T-cell (primary cell): ENCODE data around the gene DLG5. TPM values are rescaled to one million over a fixed set of nuclear protein-coding genes. Genes with fewer than 3 reads are reported as not detected.

Experiments used
- ATAC-seq, 4 experiments: fragments of 200-7000 bp in 3 of 4; fragments of 150-1000 bp in 1 of 4; cut with Tn5 transposase; replicated peaks in 1 of 4; 1 replicate in 3 of 4; 2 replicates in 1 of 4; pipeline ENCODE4 v1.10.0; 2021; ENCODE audit warnings: moderate library complexity in 3 of 4, mild to moderate bottlenecking in 2 of 4, moderate number of reproducible peaks in 1 of 4
- CTCF ChIA-PET, 2 donors: fragments of 300-600 bp; sonication (Branson Sonifier 250); formaldehyde crosslinking; loops; one replicate each; lab custom pipeline; 2022; ENCODE audit warnings: antibody characterized with exemption in 2 of 2; lab: Charles Lee
- POLR2A ChIA-PET, 2 donors: fragments of 300-600 bp; sonication (Branson Sonifier 250); formaldehyde crosslinking; loops; one replicate each; lab custom pipeline; 2022; ENCODE audit warnings: antibody characterized with exemption in 2 of 2; lab: Charles Lee
- DNase-seq, 35 experiments: peaks; one replicate each; pipeline versions ENCODE4 v3.0.0 to v3.0.0-alpha.2; 2013 to 2023
- H3K27ac ChIP-seq: one replicate; pipeline ENCODE4 v1.5.1; 2013; ENCODE audit warnings: low read length
- H3K27me3 ChIP-seq, 2 experiments: replicated peaks in 1 of 2; 1 replicate in 1 of 2; 2 replicates in 1 of 2; pipeline versions ENCODE4 v1.6.1 to v1.7.0; 2013; ENCODE audit warnings: low read length in 1 of 2, mixed read lengths in 1 of 2; ENCODE audit not compliant: control insufficient read depth in 2 of 2, insufficient read depth in 2 of 2; ENCODE audit errors: extremely low read depth in 1 of 2
- H3K36me3 ChIP-seq, 2 donors: 1 replicate in 1 of 2; 2 replicates in 1 of 2; pipeline versions ENCODE4 v1.6.1 to v1.7.0; 2013; ENCODE audit warnings: low read length in 1 of 2; ENCODE audit not compliant: control insufficient read depth in 2 of 2, insufficient read depth in 1 of 2; ENCODE audit errors: extremely low read depth in 1 of 2
- H3K4me1 ChIP-seq, 2 experiments: 1 replicate in 1 of 2; 2 replicates in 1 of 2; pipeline versions ENCODE4 v1.6.1 to v1.7.0; 2013; ENCODE audit warnings: low read length in 2 of 2, mixed read lengths in 1 of 2; ENCODE audit not compliant: insufficient read depth in 2 of 2, control insufficient read depth in 1 of 2; ENCODE audit errors: extremely low read depth in 1 of 2
- H3K4me3 ChIP-seq, 2 donors: 1 replicate in 1 of 2; 2 replicates in 1 of 2; pipeline versions ENCODE4 v1.5.1 to v1.7.0; 2013; ENCODE audit warnings: mild to moderate bottlenecking in 2 of 2, low read length in 1 of 2, moderate library complexity in 1 of 2; ENCODE audit not compliant: control insufficient read depth in 1 of 2; ENCODE audit errors: extremely low read depth in 1 of 2
- H3K9me3 ChIP-seq: 2 replicates; pipeline ENCODE4 v1.7.0; 2013
- H3K27ac Mint-ChIP-seq, 2 donors: one replicate each; pipeline ENCODE4 v1.8.0; 2020 to 2021; ENCODE audit warnings: mild to moderate bottlenecking in 2 of 2, mixed read lengths in 2 of 2
- H3K27me3 Mint-ChIP-seq, 2 donors: one replicate each; pipeline ENCODE4 v1.8.0; 2021 to 2022; ENCODE audit warnings: mixed read lengths in 2 of 2
- H3K36me3 Mint-ChIP-seq: one replicate; pipeline ENCODE4 v1.8.0; 2021; ENCODE audit warnings: mixed read lengths
- H3K4me1 Mint-ChIP-seq, 3 donors: one replicate each; pipeline ENCODE4 v1.8.0; 2020 to 2022; ENCODE audit warnings: mixed read lengths in 3 of 3, mild to moderate bottlenecking in 1 of 3
- H3K4me3 Mint-ChIP-seq, 3 donors: one replicate each; pipeline ENCODE4 v1.8.0; 2020 to 2022; ENCODE audit warnings: mild to moderate bottlenecking in 3 of 3, mixed read lengths in 3 of 3, moderate library complexity in 3 of 3
- H3K9me3 Mint-ChIP-seq, 3 donors: one replicate each; pipeline ENCODE4 v1.8.0; 2020 to 2022; ENCODE audit warnings: mixed read lengths in 3 of 3
- WGBS: methylation state at CpG from one replicate; pipeline ENCODE4 v1.1.5; 2013; ENCODE audit warnings: missing lambda C conversion rate; ENCODE audit not compliant: insufficient coverage; 5-methylcytosine and 5-hydroxymethylcytosine counted together
- total RNA-seq, 35 experiments: library from RNA in 6 of 35; stranded (reverse) in 6 of 35; fragments of 120-200 nt in 1 of 35; gene quantifications; one replicate each; pipeline versions ENCODE4 v1.2.1 to v1.2.4 and lab custom pipeline; 2013 to 2026

The DLG5 gene
- total RNA-seq, 5 donors from 2014 or later (not counting 1 experiment from before 2014, with no cell fraction given), result 1.3 to 12.8 (median 3.5) TPM

DNA sequence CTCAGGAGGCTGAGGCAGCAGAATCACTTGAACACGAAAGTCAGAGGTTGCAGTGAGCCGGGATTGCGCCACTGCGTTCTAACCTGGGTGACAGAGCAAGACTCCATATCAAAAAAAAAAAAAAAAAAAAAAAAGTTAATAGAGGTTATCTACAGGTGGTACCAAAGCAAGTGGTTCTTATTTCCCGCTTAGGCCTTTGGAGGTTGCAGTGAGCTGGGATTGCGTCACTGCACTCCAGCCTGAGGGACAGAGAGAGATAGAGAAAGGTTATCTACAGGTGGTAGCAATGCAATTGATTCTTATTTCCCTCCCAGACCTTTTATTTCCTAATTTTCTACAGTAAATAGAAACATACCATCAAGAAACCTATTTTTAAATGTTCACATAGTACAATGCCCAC is 98.2 kb downstream of the DLG5 start:
- ChIA-PET POLR2A (interaction anchor here in 1 of 2 donors (0.6 kb wide), 1 partner anchor 65 kb away, joined by 3 read pairs; no protein-coding TSS in a partner anchor), CTCF (no interaction called here)
- Mint-ChIP-seq H3K9me3 (no peaks in the 10 kb centered on the region), H3K27ac (no peak overlapping the region), H3K27me3 (no peaks in the 10 kb centered on the region), H3K4me1 (peaks cover 0 to 15% (median 10%) of the 10 kb centered on the region in 3 donors), H3K36me3 (no peaks in the 10 kb centered on the region), H3K4me3 (no peak overlapping the region)
- Histone ChIP-seq H3K27ac (no peak overlapping the region), H3K4me1 (peaks cover 0 to 14% of the 10 kb centered on the region in 2 experiments), H3K9me3 (no peaks in the 10 kb centered on the region), H3K27me3 (no peaks in the 10 kb centered on the region), H3K36me3 (no peaks in the 10 kb centered on the region), H3K4me3 (no peak overlapping the region)
- DNase-seq (no peak), ATAC-seq (no peak)
- no CpG with 5 or more reads among the region's 6 CpGs for WGBS

DNA sequence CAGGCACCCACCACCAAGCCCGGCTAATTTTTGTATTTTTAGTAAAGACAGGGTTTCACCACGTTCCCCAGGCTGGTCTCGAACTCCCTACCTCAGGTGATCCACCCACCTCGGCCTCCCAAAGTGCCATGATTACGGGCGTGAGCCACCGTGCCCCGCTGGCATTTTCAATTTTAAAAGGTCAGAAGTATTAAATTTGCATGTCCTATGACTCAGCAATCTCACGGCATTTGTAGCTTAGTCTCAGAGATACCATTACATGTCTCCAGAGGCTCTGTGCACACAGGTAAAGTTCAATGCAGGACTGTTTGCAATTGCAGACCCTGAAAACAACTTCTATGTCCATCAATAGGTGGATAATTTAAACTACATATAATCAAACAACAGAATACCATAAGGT is 99.2 kb downstream of the DLG5 start:
- Mint-ChIP-seq H3K27me3 (no peaks in the 10 kb centered on the region), H3K9me3 (no peaks in the 10 kb centered on the region), H3K36me3 (no peaks in the 10 kb centered on the region), H3K4me3 (no peak overlapping the region), H3K27ac (no peak overlapping the region), H3K4me1 (peaks cover 0 to 8% (median 7%) of the 10 kb centered on the region in 3 donors)
- no peaks in the 10 kb centered on the region for H3K9me3 ChIP-seq
- 75% methylated on average over 8 of the region's 9 CpGs for WGBS
- DNase-seq, result no peak
- H3K27ac ChIP-seq, result no peak overlapping the region
- H3K27me3 ChIP-seq, result no peaks in the 10 kb centered on the region
- H3K4me1 ChIP-seq, result peaks cover 0 to 8% of the 10 kb centered on the region in 2 experiments
- no peak overlapping the region for H3K4me3 ChIP-seq
- H3K36me3 ChIP-seq, result no peaks in the 10 kb centered on the region
- no peak for ATAC-seq
- ChIA-PET CTCF (no interaction called here), POLR2A (no interaction called here)

DNA sequence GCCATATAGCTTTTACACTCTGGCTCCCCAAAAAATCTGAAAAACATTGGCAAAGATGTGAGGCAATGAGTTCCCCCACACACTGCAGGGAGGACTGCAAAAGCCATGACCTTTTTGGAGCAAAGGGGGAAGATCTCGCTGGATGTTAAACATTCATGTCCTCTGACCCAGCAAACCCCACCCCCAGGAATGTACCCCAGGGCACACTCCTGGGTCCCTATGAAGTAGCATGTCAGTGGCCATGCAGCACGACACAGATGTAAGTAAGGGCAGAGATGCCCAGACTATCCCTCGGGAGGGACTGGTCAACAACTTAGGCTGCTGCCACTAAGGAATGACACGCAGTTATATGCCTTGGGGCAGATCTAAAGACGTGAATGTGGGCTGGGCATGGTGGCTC is 100.6 kb downstream of the DLG5 start:
- no peaks in the 10 kb centered on the region for H3K27me3 Mint-ChIP-seq

DNA sequence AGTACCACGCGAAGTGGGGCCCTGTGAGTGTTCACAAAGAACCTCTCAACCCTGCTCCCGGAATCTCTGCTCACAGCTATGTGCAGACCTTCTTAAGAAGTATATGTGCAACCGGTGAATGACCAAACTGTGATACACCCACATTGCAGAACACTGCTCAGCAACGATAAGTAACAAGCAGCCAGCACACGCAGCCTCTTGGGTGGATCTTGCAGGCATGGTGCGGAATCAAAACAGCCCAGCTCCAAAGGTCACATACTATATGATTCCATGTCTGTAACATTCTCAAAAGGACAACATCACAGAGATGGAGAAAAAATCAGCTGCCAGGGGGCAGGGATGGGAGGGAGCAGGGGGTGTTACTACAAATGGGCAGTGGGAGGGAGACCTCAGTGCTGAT is 101.6 kb downstream of the DLG5 start:
- H3K36me3 ChIP-seq, result no peaks in the 10 kb centered on the region
- ChIA-PET POLR2A (no interaction called here), CTCF (interaction anchor here (0.7 to 1.0 kb wide), 2 partner anchors 12 to 335 kb away, joined by 3 to 5 read pairs; no protein-coding TSS in a partner anchor)
- H3K4me3 Mint-ChIP-seq, result no peak overlapping the region
- no peaks in the 10 kb centered on the region for H3K27me3 ChIP-seq
- peaks cover 0 to 2% (median 0%) of the 10 kb centered on the region in 3 donors for H3K4me1 Mint-ChIP-seq
- DNase-seq (no peak), ATAC-seq (no peak)
- no peaks in the 10 kb centered on the region for H3K36me3 Mint-ChIP-seq
- no peaks in the 10 kb centered on the region for H3K9me3 ChIP-seq
- H3K9me3 Mint-ChIP-seq, result no peaks in the 10 kb centered on the region
- peaks cover 0 to 3% of the 10 kb centered on the region in 2 experiments for H3K4me1 ChIP-seq
- H3K27ac ChIP-seq, result no peak overlapping the region
- no peaks in the 10 kb centered on the region for H3K27me3 Mint-ChIP-seq
- H3K27ac Mint-ChIP-seq, result no peak overlapping the region
- no peak overlapping the region for H3K4me3 ChIP-seq
- whole genome bisulfite sequencing, result 98% methylated on average over 6 of the region's 7 CpGs

More for the DNA sequence above, 100.6 kb downstream of the DLG5 start:
- ChIA-PET CTCF (interaction anchor here in 1 of 2 donors (0.6 kb wide), 1 partner anchor 106 kb away, joined by 7 read pairs; no protein-coding TSS in a partner anchor), POLR2A (interaction anchor here in 1 of 2 donors (0.6 kb wide), 1 partner anchor 10 kb away, joined by 5 read pairs; no protein-coding TSS in a partner anchor)
- Histone ChIP-seq H3K4me3 (no peak overlapping the region), H3K9me3 (no peaks in the 10 kb centered on the region), H3K27ac (no peak overlapping the region), H3K27me3 (no peaks in the 10 kb centered on the region), H3K4me1 (no peaks in the 10 kb centered on the region), H3K36me3 (no peaks in the 10 kb centered on the region)
- Mint-ChIP-seq H3K27ac (no peak overlapping the region), H3K36me3 (no peaks in the 10 kb centered on the region), H3K4me3 (no peak overlapping the region), H3K4me1 (no peaks in the 10 kb centered on the region), H3K9me3 (no peaks in the 10 kb centered on the region)
- ATAC-seq (no peak), DNase-seq (no peak)
- WGBS, result 89% methylated on average over 4 of the region's 5 CpGs

DNA sequence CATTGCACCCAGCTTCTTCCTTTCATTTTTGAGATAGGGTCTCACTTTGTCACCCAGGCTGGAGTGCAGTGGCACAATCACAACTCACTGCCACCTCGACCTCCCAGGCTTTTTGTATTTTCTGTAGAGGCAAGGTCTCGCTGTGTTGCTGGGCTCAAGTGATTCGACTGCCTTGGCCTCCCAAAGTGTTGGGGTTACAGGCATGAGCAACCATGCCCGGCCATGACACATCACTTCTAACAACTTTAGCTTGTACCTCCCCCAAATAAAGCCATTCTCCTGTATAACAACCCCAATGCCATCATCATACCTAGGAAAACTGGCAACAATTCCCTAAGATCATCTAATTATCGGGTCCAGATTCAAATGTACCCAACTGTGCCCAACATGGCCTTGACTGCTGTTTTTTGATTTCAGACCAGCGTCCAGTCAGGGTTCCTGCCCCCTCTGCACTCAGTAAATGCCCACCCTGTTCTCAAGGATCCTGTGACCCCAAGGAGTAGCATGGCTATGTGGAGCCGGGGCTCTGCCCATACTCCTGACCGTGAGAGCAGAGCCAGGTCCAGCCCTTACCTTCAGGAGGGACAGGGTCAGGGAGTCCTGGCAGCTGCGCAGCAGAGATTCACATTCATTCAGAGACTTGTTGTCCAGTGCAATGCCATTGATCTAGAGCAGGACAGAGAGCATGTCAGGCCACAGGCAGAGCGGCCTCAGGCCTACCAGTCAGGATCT is 102.6 kb downstream of the DLG5 start:
- DNase-seq, result no peak
- Histone ChIP-seq H3K4me1 (peaks cover 0 to 3% of the 10 kb centered on the region in 2 experiments), H3K36me3 (no peaks in the 10 kb centered on the region), H3K9me3 (no peaks in the 10 kb centered on the region), H3K27ac (no peak overlapping the region), H3K4me3 (no peak overlapping the region), H3K27me3 (no peaks in the 10 kb centered on the region)
- H3K27ac Mint-ChIP-seq, result no peak overlapping the region
- H3K36me3 Mint-ChIP-seq, result no peaks in the 10 kb centered on the region
- ChIA-PET POLR2A (interaction anchor here in 1 of 2 donors (0.6 kb wide), 1 partner anchor 133 kb away, joined by 3 read pairs; no protein-coding TSS in a partner anchor), CTCF (interaction anchor here in 1 of 2 donors (1.0 kb wide), 1 partner anchor 13 kb away, joined by 5 read pairs; no protein-coding TSS in a partner anchor)
- H3K27me3 Mint-ChIP-seq, result no peaks in the 10 kb centered on the region
- no peak for ATAC-seq
- WGBS, result 90% methylated on average over 9 of the region's 10 CpGs
- peaks cover 0 to 2% (median 0%) of the 10 kb centered on the region in 3 donors for H3K4me1 Mint-ChIP-seq
- no peaks in the 10 kb centered on the region for H3K9me3 Mint-ChIP-seq
- H3K4me3 Mint-ChIP-seq, result no peak overlapping the region

DNA sequence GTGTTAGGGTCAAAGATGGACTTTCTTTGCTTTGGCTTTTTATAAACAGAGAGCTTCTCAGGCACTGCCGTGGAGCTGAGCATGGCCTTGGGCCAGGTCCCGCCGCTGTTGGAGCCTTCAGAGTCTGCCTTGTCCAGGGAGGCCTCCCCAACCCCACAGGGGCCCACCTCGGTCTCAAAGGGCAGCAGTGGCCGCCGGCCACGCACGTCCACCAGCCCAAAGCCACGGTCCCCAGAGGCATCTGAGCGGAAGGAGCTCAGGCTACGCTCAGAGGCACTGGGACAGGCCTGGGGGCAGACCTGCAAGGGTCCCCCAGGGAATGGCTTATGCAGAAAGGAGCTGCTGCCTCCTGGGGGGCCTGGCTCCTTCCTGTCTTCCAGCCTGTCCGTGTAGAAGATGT is 105.0 kb downstream of the DLG5 start:
- peaks cover 0 to 2% (median 0%) of the 10 kb centered on the region in 3 donors for H3K4me1 Mint-ChIP-seq
- ChIA-PET POLR2A (interaction anchor here in 1 of 2 donors (0.6 kb wide), 1 partner anchor 35 kb away, joined by 4 read pairs; no protein-coding TSS in a partner anchor), CTCF (no interaction called here)
- H3K36me3 Mint-ChIP-seq, result no peaks in the 10 kb centered on the region
- no peak overlapping the region for H3K27ac Mint-ChIP-seq
- no peaks in the 10 kb centered on the region for H3K9me3 Mint-ChIP-seq
- no peaks in the 10 kb centered on the region for H3K27me3 Mint-ChIP-seq
- Histone ChIP-seq H3K27ac (no peak overlapping the region), H3K9me3 (no peaks in the 10 kb centered on the region), H3K4me1 (peaks cover 0 to 3% of the 10 kb centered on the region in 2 experiments), H3K27me3 (no peaks in the 10 kb centered on the region), H3K4me3 (no peak overlapping the region), H3K36me3 (peaks cover 0 to 2% of the 10 kb centered on the region in 2 donors)
- H3K4me3 Mint-ChIP-seq, result no peak overlapping the region
- DNase-seq, result no peak
- WGBS, result 87% methylated on average over 12 of the region's 12 CpGs
- no peak for ATAC-seq
